ENCODE measurements around the gene NQO2.

GRCh38 chr6:3045369-3045768 is 45.7 kb downstream of the NQO2 start:
- TF ChIP-seq CTCF (conservative IDR thresholded peaks at IDR 0.05), result no peak
- TF ChIP-seq ZFX (IDR thresholded peaks at IDR 0.05), result no peak

Data from C4-2B (cell line).